IMR-90 (cell line): ENCODE measurements around the gene TMC1. TPM values are rescaled to one million over a fixed set of nuclear protein-coding genes. Genes with fewer than 3 reads are reported as not detected.

Source experiments
- ATAC-seq: fragments of 200-7000 bp; cut with Tn5 transposase; 2 replicates; pipeline ENCODE4 v1.9.1; 2020; ENCODE audit warnings: low read depth, mild to moderate bottlenecking, moderate library complexity
- BruUV-seq: library from RNA; stranded (reverse); fragments of 400-500 nt; replicated peaks from 2 replicates; lab custom pipeline; 2021; lab: Mats Ljungman, UMichigan
- CTCF ChIA-PET: fragments of 300-600 bp; formaldehyde crosslinking; extraction: SDS; loops from one replicate; lab custom pipeline; 2021; ENCODE audit warnings: antibody characterized with exemption; lab: Yijun Ruan, JAX
- POLR2A ChIA-PET: fragments of 300-600 bp; sonication (Branson Sonifier 250); formaldehyde crosslinking; loops from one replicate; lab custom pipeline; 2022; ENCODE audit warnings: antibody characterized with exemption; ENCODE audit not compliant: unreplicated experiment; lab: Charles Lee
- DNase-seq: peaks from one replicate; pipeline ENCODE4 v3.0.0; 2013
- H2AFZ ChIP-seq: replicated peaks from 2 replicates; pipeline ENCODE3; 2013; ENCODE audit warnings: low read length, mild to moderate bottlenecking; ENCODE audit not compliant: poor library complexity
- H2AK5ac ChIP-seq: 2 replicates; pipeline ENCODE4 v1.6.1; 2013; ENCODE audit warnings: low read depth, low read length, inconsistent platforms
- H2AK9ac ChIP-seq: replicated peaks from 2 replicates; pipeline ENCODE3; 2013; ENCODE audit warnings: mild to moderate bottlenecking, low read depth, low read length, moderate library complexity; ENCODE audit not compliant: poor library complexity
- H2BK120ac ChIP-seq: 2 replicates; pipeline ENCODE4 v1.6.1; 2013; ENCODE audit warnings: low read depth, low read length, inconsistent platforms
- H2BK15ac ChIP-seq: 3 replicates; pipeline ENCODE4 v1.6.1; 2013; ENCODE audit warnings: low read depth, low read length, inconsistent platforms
- H2BK20ac ChIP-seq: 2 replicates; pipeline ENCODE4 v1.6.1; 2013; ENCODE audit warnings: low read depth, mild to moderate bottlenecking, inconsistent platforms, low read length, moderate library complexity
- H2BK5ac ChIP-seq: 2 replicates; pipeline ENCODE4 v1.6.1; 2013; ENCODE audit warnings: mild to moderate bottlenecking, low read depth, low read length, inconsistent platforms; ENCODE audit not compliant: poor library complexity, severe bottlenecking
- H3K14ac ChIP-seq: replicated peaks from 2 replicates; pipeline ENCODE4 v1.6.1; 2013; ENCODE audit warnings: low read depth, low read length, inconsistent platforms
- H3K18ac ChIP-seq: 2 replicates; pipeline ENCODE4 v1.6.1; 2013; ENCODE audit warnings: low read depth, low read length, control low read depth
- H3K23ac ChIP-seq: 2 replicates; pipeline ENCODE4 v1.6.1; 2013; ENCODE audit warnings: low read depth, low read length, inconsistent platforms
- H3K27ac ChIP-seq: 2 replicates; pipeline ENCODE4 v1.5.1; 2013; ENCODE audit warnings: mild to moderate bottlenecking, control low read depth, low read length; ENCODE audit not compliant: insufficient read depth
- H3K27me3 ChIP-seq: 2 replicates; pipeline ENCODE4 v1.6.1; 2013; ENCODE audit warnings: low read length; ENCODE audit not compliant: control insufficient read depth, insufficient read depth
- H3K36me3 ChIP-seq: 2 replicates; pipeline ENCODE4 v1.6.1; 2013; ENCODE audit warnings: low read length, mixed read lengths; ENCODE audit not compliant: control insufficient read depth, insufficient read depth
- H3K4ac ChIP-seq: 2 replicates; pipeline ENCODE4 v1.6.1; 2013; ENCODE audit warnings: low read depth, low read length, inconsistent platforms
- H3K4me1 ChIP-seq: 2 replicates; pipeline ENCODE4 v1.6.1; 2013; ENCODE audit warnings: low read length, mixed read lengths; ENCODE audit not compliant: control insufficient read depth, insufficient read depth
- H3K4me2 ChIP-seq: 2 replicates; pipeline ENCODE4 v1.6.1; 2013; ENCODE audit warnings: low read depth, mild to moderate bottlenecking, control low read depth, low read length, moderate library complexity
- H3K4me3 ChIP-seq: 2 replicates; pipeline ENCODE4 v1.5.1; 2013; ENCODE audit warnings: low read depth, mild to moderate bottlenecking, control low read depth, low read length, moderate library complexity; ENCODE audit not compliant: insufficient read depth
- H3K56ac ChIP-seq: 2 replicates; pipeline ENCODE4 v1.6.1; 2013; ENCODE audit warnings: low read length, inconsistent platforms; ENCODE audit not compliant: insufficient read depth; ENCODE audit errors: extremely low read depth
- H3K79me1 ChIP-seq, 2 experiments: 2 replicates each; pipeline ENCODE4 v1.6.1; 2013; ENCODE audit warnings: low read length in 2 of 2, inconsistent platforms in 1 of 2, low read depth in 1 of 2
- H3K9ac ChIP-seq: 2 replicates; pipeline ENCODE4 v1.6.1; 2013; ENCODE audit warnings: low read depth, low read length, control low read depth
- H3K9me1 ChIP-seq: 2 replicates; pipeline ENCODE4 v1.6.1; 2013; ENCODE audit warnings: low read length, inconsistent platforms; ENCODE audit not compliant: insufficient read depth
- H3K9me3 ChIP-seq: 2 replicates; pipeline ENCODE4 v1.6.1; 2013; ENCODE audit warnings: low read length; ENCODE audit not compliant: control insufficient read depth, insufficient read depth
- H4K20me1 ChIP-seq: 2 replicates; pipeline ENCODE4 v1.6.1; 2013; ENCODE audit warnings: low read length, inconsistent platforms; ENCODE audit not compliant: insufficient read depth
- H4K5ac ChIP-seq: 2 replicates; pipeline ENCODE4 v1.6.1; 2013; ENCODE audit warnings: mild to moderate bottlenecking, low read depth, low read length, control low read depth
- H4K8ac ChIP-seq, 2 experiments: 2 replicates each; pipeline ENCODE4 v1.6.1; 2013; ENCODE audit warnings: low read depth in 2 of 2, low read length in 2 of 2, control low read depth in 1 of 2, inconsistent platforms in 1 of 2
- H4K91ac ChIP-seq: 2 replicates; pipeline ENCODE4 v1.6.1; 2013; ENCODE audit warnings: low read depth, low read length, inconsistent platforms; ENCODE audit not compliant: insufficient read depth
- CTCF ChIP-seq: conservative IDR thresholded peaks from 2 replicates; pipeline ENCODE4 v1.5.1; 2012; ENCODE audit warnings: mild to moderate bottlenecking, low read depth, low read length, improper control_type of control experiment
- FOS ChIP-seq: fragments of 150-350 bp; IDR thresholded peaks from 2 replicates; pipeline ENCODE4 v1.6.1; 2016; ENCODE audit warnings: low read depth, low read length
- MAFK ChIP-seq: IDR thresholded peaks from 2 replicates; pipeline ENCODE4 v1.6.1; 2012; ENCODE audit warnings: low read depth, low read length, improper control_type of control experiment
- NFE2L2 ChIP-seq: fragments of 150-350 bp; IDR thresholded peaks from 2 replicates; pipeline ENCODE4 v1.6.1; 2016; ENCODE audit warnings: low read depth, mild to moderate bottlenecking, low read length
- WGBS, 2 experiments: methylation state at CpG; one replicate each; pipeline versions ENCODE4 v1.1.5 to v1.1.7; 2013; ENCODE audit warnings: missing lambda C conversion rate in 2 of 2; ENCODE audit not compliant: insufficient read length in 1 of 2; ENCODE audit errors: extremely low coverage in 2 of 2; 5-methylcytosine and 5-hydroxymethylcytosine counted together
- dilution Hi-C: fragments of 300-500 bp; cut with HindIII; formaldehyde crosslinking; loops from one replicate; pipeline ENCODE4 v1.14.3; 2018; ENCODE audit warnings: low sequenced_read_pairs; ENCODE audit not compliant: unreplicated experiment
- in situ Hi-C: fragments of 300-500 bp; cut with MboI; formaldehyde crosslinking; loops from 3 replicates; pipeline ENCODE4 v1.14.3; 2019; ENCODE audit warnings: low sequenced_read_pairs, inconsistent platforms, mixed read lengths
- intact Hi-C: fragments of 100-400 bp; cut with micrococcal nuclease; formaldehyde crosslinking; loops from 2 replicates; pipeline ENCODE4 v1.10.0; 2022
- polyA plus RNA-seq, 3 experiments: library from polyadenylated mRNA; depleted of rRNA; stranded (reverse); fragments of >200 nt; gene quantifications; 2 replicates each; pipeline ENCODE4 v1.2.3, GENCODE V29; 2012; ENCODE audit warnings: low replicate concordance in 1 of 3
- total RNA-seq: library from RNA; depleted of rRNA; stranded (reverse); fragments of >200 nt; gene quantifications from 2 replicates; pipeline ENCODE4 v1.2.3, GENCODE V29; 2012

Gene TMC1
- total and polyA plus RNA-seq, 2 of the 4 experiments (the other 2 are of a cell fraction) = not detected

- ChIA-PET CTCF (no interaction called here), POLR2A (no interaction called here)
- H3K4ac ChIP-seq = no peak overlapping the region
- no peak overlapping the region for H3K4me3 ChIP-seq
- H2AFZ ChIP-seq = no peak overlapping the region
- H2BK20ac ChIP-seq = no peak overlapping the region
- no peak overlapping the region for H3K18ac ChIP-seq
- DNase-seq (no peak), ATAC-seq (no peak)
- H3K9me1 ChIP-seq = no peaks in the 10 kb centered on the region
- dilution Hi-C loops = no loop called here
- no peak overlapping the region for H4K91ac ChIP-seq
- H3K23ac ChIP-seq = no peak overlapping the region
- no peak overlapping the region for H3K56ac ChIP-seq
- BruUV-seq = no TSS peak
- H2AK9ac ChIP-seq = no peak overlapping the region
- no peaks in the 10 kb centered on the region for H3K9me3 ChIP-seq
- H4K20me1 ChIP-seq = no peaks in the 10 kb centered on the region
- WGBS, 2 experiments = no CpG with 5 or more reads among the region's 2 CpGs
- in situ Hi-C loops = no loop called here
- H3K4me1 ChIP-seq = no peaks in the 10 kb centered on the region
- no peak overlapping the region for H2BK5ac ChIP-seq
- H3K4me2 ChIP-seq = no peak overlapping the region
- no peak overlapping the region for H2BK15ac ChIP-seq
- TF ChIP-seq FOS (no peak), CTCF (no peak), MAFK (peak; percentile 75), NFE2L2 (0 out of 2 replicates have a peak, but pooled peaks have one; percentile 9)
- H4K8ac ChIP-seq = no peak overlapping the region
- no peak overlapping the region for H2BK120ac ChIP-seq
- H2AK5ac ChIP-seq = no peak overlapping the region
- intact Hi-C loops = no loop called here
- H3K9ac ChIP-seq = no peak overlapping the region
- H4K5ac ChIP-seq = no peak overlapping the region
- no peak overlapping the region for H3K27ac ChIP-seq
- H3K36me3 ChIP-seq = no peaks in the 10 kb centered on the region
- no peaks in the 10 kb centered on the region for H3K79me1 ChIP-seq
- H3K14ac ChIP-seq = no peak overlapping the region
- no peaks in the 10 kb centered on the region; the same call in none of the 2 replicates for H3K27me3 ChIP-seq
Measured at GRCh38 chr9:72773570-72773969, 252.2 kb downstream of the TMC1 start.
